Measurements from ENCODE around the gene ABHD4.
"Not testable (repeated sequence)": the region's sequence is repeated elsewhere in the genome, so short reads cannot be mapped to it uniquely, and the experiment has no call there.

ABHD4 gene

DNA sequence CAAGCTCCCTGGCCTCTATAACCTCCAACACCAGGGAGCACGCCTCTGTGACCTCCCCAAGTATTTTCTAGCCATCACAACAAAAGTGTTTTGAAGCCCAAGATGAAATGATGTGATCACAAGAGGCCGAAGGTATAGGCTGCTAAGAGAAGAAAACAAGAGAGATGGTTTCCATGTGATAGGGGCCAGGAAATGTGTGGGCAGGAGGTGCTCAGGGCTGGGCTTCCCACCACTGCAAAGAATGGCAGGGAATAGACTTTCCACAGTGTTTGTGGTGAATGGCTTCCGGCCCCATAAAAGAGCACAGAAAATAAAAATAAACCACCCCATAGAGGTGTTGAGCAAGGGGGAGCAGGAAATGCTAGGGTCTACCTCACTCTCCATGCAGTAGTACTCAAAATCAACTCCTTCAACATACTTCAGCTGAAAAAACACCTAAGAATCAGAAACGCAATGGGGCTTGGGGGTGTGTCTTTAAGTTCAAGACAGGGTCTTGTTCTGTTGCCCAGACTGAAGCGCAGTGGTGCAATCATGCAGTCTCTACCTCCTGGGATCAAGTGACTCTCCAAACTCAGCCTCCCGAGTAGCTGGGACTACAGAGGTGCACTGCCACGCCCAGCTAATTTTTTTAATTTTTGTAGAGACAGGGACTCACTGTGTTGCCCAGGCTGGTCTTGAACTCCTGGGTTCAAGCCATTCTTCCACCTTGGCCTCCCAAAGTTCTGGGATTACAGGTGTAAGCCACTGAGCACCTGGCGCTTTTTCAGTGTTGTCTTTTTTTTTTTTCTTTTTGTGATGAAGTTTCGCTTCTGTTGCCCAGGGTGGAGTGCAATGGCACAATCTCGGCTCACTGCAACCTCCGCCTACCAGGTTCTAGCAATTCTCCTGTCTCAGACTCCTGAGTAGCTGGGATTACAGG lies 36.2 kb upstream of the ABHD4 start:
- no peak for DNase-seq

DNA sequence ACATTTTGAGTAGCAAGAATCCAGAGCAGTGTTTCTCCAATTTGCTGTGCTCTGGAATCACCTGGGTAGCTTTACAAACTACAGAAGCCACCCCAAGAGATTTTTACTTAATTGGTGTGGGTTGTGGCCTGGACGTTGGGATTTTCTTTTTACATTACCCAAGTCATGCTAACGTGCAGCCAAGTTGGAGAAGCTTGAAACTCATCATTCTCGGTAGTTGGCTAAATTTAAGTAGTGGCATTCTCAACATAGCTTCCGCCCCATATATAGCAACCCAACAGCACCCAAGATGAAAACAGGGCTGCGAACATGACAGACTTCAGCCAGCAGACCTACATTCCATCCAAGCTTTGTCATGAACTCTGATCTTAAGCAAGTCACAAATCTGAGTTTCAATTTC lies 34.1 kb upstream of the ABHD4 start:
- DNase-seq: no peak

DNA sequence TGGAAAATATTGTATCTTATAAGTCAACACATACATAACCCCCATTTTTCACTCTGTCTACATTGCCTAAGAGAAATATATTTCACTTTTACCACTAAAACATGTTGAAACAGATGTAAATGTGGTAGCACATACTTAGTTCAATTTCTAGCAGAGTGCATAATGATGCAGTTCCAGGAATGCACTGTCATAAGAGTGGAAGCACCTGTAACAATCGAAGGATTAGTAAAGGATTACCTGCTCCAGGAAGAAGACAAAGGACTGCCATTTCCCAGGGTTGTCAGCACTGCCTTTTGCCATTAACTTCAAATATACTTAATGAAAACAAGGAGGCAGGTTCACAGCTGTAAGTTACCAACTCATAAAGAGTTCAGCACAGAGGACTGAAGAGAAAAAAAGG lies 33.6 kb upstream of the ABHD4 start:
- no peak for DNase-seq

DNA sequence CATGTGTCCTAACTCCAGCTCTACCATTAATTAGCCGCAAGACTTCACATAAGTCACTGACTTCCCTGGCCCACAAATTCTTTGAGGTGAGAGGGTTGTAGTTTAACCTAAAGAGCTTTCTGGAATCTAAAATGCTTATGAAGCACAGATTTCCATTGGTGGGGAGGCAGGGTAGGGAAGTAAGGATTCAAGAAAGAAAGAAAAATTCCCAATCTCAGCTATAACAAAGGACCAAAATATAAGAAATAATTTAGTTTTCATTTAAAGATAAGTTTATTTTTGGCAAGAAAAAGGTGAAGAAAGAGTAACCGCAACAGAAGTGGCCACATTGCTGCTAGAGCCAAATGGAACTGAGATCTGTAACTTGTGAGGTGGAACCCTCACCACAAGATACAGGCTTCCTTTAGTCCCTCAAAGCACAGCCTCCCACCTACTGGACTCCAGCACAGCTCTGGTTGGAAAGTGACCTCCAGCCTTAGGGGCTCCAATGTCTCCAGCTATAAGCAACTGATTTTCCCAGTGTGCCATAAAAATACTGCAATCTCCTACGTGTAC lies 32.6 kb upstream of the ABHD4 start:
- no peak for DNase-seq

DNA sequence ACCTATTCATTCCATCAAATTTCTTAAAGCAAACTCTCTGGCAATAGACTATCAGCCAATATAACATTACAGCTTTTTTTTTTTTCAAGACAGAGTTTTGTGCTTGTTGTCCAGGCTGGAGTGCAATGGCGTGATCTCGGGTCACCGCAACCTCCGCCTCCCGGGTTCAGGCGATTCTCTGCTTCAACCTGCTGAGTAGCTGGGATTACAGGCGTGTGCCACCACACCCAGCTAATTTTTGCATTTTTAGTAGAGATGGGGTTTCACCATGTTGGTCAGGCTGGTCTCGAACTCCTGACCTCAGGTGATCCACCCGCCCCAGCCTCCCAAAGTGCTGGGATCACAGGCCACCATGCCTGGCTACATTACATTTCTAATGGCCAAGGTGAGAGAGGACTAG lies 31.8 kb upstream of the ABHD4 start:
- not testable (repeated sequence) for DNase-seq

DNA sequence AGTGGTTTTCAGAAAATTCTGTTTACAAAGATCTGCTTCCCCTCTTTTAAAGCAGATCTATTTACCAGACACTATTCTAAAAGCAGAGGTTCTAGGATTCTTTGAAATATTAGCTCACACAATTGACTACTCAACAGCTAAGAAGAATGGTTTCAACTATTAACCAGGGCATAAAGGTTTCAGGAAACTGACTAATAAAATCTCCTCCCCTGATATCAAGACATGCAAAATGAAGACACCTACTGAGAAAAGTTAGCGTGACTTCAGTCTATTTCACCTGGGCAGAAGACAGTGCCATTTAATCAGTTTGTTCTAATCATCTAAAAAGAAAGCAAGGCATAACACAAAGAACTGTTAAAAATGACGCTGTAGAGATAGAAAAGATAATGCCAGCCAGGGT lies 31.3 kb upstream of the ABHD4 start:
- no peak for DNase-seq

DNA sequence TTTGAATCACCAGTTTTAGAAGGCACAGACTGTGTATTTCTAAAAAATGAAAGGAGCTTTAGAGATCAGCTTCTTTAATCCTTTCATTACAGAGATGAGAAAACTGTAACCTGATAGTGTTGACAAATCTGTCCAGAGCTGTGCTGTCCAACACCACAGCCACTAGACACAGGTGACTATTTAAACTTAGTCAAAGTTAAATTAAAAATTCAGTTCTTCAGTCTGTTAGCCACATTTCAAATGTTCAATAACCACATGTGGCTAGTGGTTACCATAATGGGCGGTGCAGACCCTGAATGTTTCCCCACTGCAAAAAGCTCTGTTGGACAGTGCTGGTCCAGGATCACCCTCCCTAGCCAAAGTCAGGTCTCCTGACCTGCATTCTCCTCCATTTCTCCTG lies 30.7 kb upstream of the ABHD4 start:
- no peak for DNase-seq

DNA sequence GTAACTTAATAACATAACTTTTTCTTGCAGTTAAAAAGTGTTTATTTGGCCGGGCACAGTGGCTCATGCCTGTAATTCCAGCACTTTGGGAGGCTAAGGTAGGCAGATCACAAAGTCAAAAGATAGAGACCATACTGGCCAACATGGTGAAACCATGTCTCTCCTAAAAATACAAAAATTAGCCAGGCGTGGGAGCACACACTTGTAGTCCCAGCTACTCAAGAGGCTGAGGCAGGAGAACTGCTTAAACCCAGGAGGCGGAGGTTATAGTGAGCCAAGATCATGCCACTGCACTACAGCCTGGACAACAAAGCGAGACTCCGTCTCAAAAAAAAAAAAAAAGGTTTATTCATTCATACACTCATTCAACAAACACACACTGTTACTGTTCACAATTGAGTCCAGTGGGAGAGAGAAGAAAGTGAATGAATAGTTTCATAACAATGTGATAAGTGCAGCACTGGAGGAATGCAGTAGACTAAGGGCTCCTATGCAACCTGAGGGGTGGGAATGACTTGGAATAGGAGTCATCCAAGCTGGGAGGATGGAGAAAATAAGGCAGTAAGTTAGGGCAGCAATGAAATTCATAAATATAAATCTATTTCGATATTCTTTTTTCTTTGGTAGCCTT lies 28.9 kb upstream of the ABHD4 start:
- DNase-seq: no peak

DNA sequence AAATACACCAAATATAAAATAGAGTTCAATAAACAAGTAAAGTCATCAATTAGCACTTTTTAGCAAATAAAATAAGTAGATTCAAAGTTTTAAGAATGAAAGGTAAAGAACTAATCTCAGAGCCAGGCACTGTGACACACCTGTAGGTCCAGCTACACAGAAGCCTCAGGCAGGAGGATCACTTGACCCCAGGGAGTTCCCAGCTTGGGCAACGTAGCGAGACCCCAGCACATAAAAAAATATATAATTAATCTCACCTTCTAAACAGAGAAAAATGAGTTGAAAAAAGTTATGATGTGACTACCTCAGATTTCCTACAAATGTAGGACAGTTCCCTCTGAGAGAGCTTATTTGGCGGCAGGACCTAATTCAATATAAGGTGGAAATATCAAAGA lies 28.4 kb upstream of the ABHD4 start:
- DNase-seq: no peak

DNA sequence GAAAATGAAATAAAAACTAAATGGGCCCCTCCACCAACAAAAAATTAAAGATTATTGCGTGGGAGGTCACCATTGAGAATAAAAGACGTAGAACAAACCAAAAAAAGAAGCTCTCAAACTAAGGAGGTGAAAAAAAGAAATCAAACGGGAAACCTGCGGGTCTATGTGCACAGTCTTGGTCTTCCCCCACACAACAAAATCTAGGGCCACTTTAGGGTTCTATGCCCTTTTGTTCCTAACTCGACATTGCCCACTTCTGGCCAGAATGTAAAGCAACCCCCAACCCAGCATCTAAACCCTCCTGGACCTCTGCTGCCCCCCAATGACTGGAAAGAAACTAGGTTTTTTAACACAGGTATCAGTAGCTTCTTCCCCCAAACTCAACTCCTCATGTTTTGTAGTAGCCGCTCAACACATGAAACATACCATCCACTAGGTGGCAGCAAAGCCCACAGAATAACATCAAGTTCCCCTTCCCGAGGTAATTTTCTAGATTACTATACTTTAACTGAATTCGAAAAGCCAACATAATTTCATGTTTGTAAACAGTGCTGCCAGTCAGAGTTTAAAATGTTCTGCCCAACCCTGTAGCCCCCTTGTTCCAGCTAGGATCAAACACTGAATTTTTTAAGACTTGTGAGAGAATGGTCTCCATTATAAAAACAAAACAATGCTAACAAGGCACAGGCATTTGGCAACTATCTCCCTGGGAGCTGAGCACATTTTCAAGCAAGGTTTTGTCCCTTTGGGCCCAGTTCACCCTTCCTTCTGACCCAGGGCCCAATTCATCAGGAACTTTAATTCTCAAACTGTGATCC lies 27.8 kb upstream of the ABHD4 start:
- peak; percentile 76 for DNase-seq

DNA sequence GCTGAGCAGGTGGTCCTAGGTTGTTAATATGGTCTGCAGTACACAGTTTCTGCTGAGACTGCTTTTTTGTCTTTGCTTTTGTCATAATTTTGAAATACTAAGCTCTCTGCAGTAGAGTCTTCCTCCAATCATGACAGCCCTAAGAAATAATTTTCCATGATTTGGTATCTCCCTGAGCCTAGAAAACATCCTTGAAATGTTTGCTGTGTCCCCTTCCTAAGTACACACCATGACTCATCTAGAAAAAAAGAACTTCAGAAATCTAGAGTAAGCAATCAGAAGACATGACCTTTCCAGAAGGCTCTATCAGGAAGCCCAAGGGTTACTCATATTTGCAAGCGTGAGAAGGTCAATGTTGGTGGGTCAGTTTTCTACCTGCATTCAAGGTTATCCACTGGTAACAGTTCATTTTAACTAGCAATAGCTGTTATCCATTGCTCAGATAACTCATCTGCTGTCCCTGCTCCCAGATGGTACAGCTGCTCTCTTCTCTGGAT lies 25.5 kb upstream of the ABHD4 start:
- no peak for DNase-seq

DNA sequence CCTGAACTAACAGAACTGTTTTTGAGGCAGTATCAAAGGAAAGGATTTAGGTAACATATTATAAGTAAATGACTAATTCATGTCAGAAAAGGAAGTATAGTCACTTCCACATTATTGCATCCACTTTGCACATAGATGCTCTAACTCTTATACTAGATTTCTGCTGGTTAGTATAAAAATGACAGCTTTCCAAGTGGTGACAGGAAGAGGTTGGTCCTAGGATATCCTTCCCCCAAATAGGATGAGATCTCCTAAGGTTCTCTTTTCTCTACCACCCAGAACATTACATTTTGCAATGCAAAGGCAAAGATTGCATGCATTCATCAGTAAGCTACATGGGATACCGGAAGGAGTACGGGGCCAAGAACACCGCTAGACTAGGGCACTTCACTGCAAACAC lies 24.3 kb upstream of the ABHD4 start:
- DNase-seq: no peak

DNA sequence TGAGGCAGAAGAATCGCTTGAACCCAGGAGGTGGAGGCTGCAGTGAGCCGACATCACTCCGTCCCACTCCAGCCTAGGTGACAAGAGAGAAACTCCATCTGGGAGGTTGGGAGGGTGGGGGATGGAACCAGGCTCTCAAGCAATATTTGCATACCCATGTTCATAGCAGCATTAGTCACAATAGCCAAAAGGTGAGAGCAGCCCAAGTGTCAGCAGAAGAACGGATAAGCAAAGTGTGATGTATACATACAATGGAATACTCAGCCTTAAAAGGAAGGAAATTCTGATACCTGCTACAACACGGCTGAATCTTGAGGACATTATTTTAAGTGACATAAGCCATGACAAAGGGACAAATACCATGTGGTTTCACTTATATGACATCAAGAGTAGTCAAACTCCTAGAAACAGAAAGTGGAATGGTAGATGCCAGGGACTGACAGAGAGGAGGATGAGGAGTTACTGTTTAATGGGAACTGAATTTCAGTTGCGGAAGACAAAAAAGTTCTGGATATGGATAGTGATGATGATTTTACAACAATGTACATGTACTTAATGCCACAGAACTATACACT lies 20.7 kb upstream of the ABHD4 start:
- DNase-seq: no peak

DNA sequence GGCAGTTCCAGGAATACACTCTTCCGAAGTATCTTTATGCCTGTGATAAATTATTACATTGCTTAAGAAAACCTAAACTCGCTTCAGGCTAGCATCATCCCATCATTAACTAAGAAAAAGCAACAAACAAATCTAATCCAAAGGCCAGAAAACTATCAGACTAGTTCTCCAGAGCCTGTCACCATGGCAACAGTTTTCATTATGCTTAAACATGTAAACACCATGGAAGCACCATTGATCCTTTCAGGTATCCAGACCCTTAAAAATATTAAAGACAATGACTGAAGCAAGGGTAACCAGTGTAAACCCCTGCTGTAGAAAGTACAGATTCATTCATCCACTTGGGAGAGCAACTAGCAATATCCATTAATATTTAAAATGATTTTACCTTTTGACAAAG lies 18.9 kb upstream of the ABHD4 start:
- no peak for DNase-seq

DNA sequence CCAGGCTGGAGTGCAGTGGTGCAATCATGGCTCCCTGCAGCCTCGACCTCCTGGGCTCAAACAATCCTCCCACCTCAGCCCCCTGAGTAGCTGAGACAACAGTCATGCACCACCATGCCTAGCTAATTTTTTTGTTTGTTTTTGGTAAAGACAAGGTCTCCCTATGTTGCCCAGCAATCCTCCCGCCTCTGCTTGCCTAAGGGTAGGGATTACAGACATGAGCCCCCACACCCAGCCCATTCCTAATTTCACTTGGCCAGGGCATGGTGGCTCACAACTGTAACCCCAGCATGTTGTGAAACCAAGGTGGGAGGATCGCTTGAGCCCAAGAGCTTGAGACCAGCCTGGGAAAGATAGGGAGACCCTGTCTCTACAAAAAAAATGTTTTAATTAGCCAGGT lies 18.2 kb upstream of the ABHD4 start:
- no peak for DNase-seq

DNA sequence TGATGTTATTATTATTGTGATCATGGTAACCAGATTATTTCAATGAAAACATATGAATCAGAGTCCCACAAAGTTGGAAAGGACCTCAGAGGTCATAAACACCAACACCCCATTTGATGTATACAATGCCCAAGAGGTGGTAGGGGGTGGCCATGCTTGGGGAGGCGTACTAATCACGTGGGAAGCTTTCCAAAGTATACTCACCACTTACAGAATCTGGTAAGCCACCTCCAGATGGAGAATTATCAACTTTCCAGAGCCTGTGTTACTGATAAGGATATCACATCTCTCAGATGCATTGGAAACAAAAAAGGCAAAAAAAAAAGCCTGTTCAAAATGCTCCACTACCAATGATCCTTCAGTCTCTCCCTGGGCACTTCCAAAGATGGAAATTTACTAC lies 17.5 kb upstream of the ABHD4 start:
- no peak for DNase-seq

DNA sequence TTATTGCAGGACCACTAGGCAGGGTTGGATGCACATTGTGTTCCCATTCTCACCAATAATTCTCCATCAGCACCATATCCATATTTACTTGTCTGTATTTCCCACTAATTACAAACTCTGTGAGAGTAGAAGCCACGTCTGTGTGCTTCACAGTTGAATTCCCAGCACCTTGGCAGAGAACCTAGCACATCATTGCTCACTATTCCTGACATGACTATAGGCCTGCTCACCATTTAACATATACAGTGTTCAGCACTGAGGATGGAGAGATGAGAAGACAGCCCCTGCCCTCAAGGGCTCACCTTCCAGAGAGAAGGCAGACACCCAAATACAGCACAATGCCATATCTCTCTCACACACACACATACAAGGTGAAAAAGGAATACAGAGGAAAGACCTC lies 14.1 kb upstream of the ABHD4 start:
- DNase-seq: no peak

DNA sequence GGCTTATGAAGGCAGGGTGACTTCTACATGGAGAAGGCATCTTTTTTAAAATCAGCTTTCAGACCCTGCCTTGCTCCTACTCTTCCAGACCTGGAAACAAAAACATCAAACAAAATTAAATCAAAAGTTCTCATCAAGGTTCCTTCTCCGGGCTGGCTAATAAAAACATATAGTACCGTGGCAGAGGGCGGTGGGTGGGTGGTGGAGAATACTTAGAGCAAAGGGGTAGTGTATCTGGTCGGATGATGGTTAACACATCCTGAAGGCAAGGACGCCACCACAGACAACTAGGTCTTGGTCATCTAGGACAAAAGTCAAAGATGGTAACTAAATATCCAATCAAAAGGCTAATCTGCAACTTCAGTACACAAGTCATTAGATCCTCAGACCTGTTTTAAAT lies 10.9 kb upstream of the ABHD4 start:
- no peak for DNase-seq

DNA sequence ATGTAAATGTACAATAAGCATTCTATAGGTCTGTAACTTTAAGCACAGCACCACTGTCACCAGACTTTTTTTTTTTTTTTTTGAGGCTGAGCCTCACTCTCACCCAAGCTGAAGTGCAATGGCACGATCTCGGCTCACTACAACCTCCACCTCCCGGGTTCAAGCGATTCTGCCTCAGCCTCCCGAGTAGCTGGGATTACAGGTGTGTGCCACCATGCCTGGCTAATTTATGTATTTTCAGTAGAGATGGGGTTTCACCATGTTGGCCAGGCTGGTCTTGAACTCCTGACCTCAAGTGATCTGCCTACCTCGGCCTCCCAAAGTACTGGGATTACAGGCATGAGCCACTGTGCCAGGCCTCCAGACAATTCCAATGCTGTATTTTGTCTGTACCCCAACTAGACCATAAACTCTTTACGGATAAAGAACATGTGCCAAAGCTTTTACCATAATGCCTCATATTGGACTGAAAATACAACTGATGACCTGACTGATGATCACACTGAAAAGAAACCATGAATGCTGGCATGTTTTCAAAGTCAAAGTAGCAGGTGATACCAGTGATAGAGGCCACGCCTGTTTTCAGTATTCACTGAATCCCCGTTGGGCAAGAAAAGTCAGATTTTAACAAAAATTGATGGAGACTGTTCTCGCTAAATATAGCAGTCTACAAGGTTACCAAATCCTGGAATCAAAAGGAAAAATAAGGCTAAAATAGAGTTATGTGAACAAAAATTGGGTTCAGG lies 10.2 kb upstream of the ABHD4 start:
- DNase-seq: not testable (repeated sequence)

DNA sequence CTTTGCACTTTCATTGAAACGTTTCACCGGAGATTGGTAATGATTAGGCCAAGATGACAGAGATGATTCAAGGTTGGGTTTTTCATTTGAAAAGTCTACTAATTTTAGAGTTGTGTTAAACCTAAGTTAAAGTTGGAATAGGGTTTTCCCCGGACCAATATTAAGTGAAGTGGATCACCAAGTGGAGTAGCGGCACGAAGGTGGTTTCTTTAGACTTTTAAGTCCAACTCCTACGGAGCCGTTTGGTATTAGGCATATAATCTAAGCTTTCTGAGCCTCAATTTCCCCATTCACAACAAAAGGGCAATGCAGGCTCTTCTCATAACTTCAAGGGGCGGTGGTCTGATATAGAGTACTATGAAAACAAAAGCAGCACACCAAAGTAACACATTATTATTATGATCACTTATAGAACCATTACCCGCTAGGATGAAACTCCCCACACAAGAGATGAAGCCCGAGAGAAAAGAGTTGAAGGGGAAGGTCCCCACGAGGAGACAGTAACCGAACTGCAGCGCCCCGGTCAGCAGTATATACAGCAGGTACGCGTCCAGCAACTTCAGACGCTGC lies 9.5 kb upstream of the ABHD4 start:
- no peak for DNase-seq

DNA sequence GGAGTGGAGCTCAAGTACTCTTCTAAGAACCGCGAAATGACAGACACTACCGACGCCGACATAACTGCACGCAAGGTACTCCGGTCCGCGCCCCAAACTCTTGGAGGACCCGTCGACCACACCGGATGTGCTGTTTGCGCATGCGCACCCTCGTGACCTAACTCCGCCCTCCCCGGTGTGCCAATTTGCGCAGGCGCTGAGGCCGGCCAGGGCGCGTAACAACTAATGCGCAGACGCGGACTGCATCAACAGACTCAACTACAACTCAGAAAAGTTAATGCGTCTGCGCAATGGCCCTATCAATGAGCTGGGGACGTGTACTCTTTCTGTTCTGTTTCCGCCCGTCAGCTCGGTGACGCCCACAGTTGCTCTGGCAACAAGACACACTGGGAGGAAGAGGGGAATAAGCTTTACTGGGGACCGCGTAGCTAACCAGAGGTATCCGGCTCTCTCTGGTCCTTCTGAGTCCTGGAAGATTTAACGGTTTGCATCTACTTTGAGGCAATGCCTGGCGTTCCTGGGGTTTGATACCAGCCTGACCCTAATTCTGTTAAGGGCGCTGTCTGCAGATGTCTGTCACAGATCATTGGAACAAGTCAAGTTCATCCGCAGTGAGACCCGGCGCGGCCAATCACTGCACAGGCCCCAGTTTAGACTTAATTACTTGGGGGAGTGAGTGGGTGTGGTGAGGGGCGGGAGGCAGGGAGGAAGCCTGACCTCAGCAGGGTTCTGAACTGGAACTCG lies 8.8 kb upstream of the ABHD4 start, which contains the start of gene DAD1:
Gene DAD1 (minus strand): TSS at position 129 of the 744 bp plus-strand sequence. CDS start 67 bp downstream, at position 62.
- DNase-seq: peak; percentile 99
